ENCODE measurements around the gene C11orf58. TPM values are rescaled to one million over a fixed set of nuclear protein-coding genes. Genes with fewer than 3 reads are reported as not detected.

C11orf58 gene
- total RNA-seq, 2 donors from 2014 or later: 103 to 109 TPM

DNA sequence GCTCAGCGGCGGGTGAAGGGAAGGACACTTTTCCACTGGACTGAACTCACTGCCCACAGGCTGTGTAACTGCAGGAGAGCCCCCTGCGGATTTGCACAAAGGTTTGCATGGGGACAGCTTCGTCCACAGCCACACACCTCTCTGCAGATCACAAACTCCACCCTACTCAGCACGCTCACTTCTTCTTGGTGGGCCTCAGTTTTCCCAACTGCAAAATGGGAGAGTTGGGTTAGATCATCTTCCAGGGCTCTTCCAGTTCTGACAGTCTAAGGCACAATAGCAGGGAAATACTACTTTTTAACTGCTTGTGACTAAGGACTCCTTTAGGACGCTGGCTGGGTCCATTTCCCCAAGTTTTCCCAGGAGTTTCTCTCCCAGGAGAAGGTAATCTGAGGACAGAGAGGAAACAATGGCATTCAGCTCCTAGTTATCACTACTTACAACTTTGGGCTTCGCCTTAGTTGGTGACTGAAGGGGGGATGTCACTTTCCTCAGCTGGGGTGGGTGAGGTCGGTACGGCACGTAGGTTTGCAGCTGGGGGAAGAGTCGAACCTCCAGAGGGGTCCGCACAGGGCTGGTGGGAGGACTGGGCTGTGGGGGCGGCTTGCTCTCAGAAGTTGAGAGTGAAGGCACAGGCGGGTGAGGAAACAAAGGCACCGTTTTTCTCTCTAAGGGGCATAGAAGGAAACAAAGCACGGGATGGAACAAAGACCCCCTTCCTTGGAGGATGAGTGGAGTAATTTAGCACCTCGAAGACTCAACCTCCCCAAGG is 55.8 kb downstream of the C11orf58 start:
- H3K9me3 Mint-ChIP-seq: no peaks in the 10 kb centered on the region
- ATAC-seq (no peak), DNase-seq (ENCODE audit: low spot score) (no peak)
- H3K4me1 Mint-ChIP-seq (ENCODE audit: low read depth in 2 of 2): no peaks in the 10 kb centered on the region
- peaks cover 0 to 7% of the 10 kb centered on the region in 2 donors for H3K27me3 Mint-ChIP-seq
- H3K27ac Mint-ChIP-seq: no peak overlapping the region
- no peaks in the 10 kb centered on the region for H3K36me3 Mint-ChIP-seq
- no peak overlapping the region for H3K4me3 Mint-ChIP-seq

DNA sequence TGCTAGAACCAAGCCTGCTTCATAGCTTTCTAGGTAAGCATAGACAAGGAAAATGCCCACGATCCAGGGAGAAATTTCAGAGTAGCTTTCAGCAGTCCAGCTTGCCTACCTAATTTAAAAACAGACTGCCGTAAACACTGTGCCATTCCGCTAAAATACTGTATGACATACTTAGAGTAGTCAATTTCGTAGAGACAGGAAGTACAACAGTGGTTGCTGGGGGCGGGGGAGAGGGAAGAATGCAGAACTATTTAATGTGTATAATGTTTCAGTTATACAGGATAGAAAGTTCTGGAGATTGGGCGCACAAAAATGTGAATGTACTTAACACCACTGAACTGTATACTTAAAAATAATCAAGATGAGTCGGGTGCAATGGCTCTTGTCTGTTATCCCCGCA is 56.7 kb downstream of the C11orf58 start:
- Mint-ChIP-seq H3K4me3 (no peak overlapping the region), H3K27ac (no peak overlapping the region)

DNA sequence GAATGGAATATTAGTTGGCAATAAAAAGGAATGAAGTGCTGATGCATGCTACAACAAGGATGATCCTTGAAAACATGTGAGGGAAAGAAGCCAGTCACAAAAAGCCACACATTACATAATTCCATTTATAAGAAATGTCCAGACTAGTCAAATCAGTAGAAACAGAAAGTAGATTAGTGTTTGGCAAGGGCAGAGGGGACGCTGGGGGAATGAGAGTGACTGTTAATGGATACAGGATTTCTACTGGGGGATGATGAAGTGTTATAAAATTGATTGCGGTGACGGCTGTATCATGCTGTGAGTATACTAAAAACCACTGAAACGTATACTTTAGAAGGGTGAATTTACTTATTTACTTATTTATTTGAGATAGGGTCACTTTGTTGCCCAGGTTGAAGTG is 57.9 kb downstream of the C11orf58 start:
- H3K36me3 Mint-ChIP-seq: no peaks in the 10 kb centered on the region
- no peak overlapping the region for H3K27ac Mint-ChIP-seq
- H3K4me1 Mint-ChIP-seq (ENCODE audit: low read depth in 2 of 2): no peaks in the 10 kb centered on the region
- peaks cover 0 to 7% of the 10 kb centered on the region in 2 donors for H3K27me3 Mint-ChIP-seq
- no peaks in the 10 kb centered on the region for H3K9me3 Mint-ChIP-seq
- no peak for DNase-seq (ENCODE audit: low spot score)
- H3K4me3 Mint-ChIP-seq: no peak overlapping the region
- ATAC-seq: no peak

More for the DNA sequence above, 56.7 kb downstream of the C11orf58 start:
- H3K9me3 Mint-ChIP-seq: no peaks in the 10 kb centered on the region
- ATAC-seq: no peak
- H3K4me1 Mint-ChIP-seq (ENCODE audit: low read depth in 2 of 2): no peaks in the 10 kb centered on the region
- peaks cover 0 to 7% of the 10 kb centered on the region in 2 donors for H3K27me3 Mint-ChIP-seq
- no peaks in the 10 kb centered on the region for H3K36me3 Mint-ChIP-seq
- no peak for DNase-seq (ENCODE audit: low spot score)

DNA sequence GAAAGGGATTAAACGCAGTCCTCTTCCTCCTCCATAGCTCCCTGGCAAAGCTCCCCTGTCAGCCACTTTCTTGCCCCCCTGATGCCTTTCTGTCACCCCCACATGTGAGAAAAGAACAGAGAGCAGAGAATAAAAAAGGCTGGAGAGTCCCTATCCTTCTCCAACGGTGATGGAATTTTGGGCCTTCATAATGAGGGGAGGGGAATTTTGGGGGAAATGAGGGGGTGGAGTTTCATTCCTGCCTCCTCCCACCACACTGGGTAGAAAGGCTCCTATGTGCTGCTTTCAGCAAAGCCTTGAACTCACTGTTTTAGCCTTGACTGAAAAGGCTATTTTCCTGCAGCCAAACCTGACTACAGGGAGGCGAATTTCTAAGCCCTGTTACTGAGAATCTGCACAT is 59.3 kb downstream of the C11orf58 start:
- no peak for ATAC-seq
- Mint-ChIP-seq H3K4me1 (ENCODE audit: low read depth in 2 of 2) (no peaks in the 10 kb centered on the region), H3K27me3 (no peaks in the 10 kb centered on the region), H3K36me3 (no peaks in the 10 kb centered on the region), H3K4me3 (no peak overlapping the region), H3K9me3 (no peaks in the 10 kb centered on the region), H3K27ac (no peak overlapping the region)
- no peak for DNase-seq (ENCODE audit: low spot score)

DNA sequence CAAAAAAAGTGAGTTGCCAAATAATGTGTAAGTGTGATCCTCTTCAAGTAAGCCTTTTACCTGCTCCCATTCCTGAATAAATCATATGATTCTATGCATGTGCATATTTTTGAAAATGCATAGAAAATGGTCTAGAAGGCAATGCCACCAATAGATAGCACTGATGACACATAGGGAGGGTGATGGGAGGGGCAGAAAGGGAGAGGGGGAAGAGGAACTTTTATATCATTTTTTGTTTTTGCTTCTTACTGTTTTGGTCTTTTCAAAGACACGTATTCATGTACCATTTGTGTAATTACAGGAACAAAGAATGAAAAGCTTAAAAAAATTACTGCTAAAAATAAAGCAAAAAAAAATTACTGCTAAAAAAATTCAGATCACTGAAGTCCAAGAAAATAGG is 60.8 kb downstream of the C11orf58 start:
- no peak for DNase-seq (ENCODE audit: low spot score)
- Mint-ChIP-seq H3K27ac (no peak overlapping the region), H3K36me3 (no peaks in the 10 kb centered on the region), H3K4me1 (ENCODE audit: low read depth in 2 of 2) (no peaks in the 10 kb centered on the region), H3K27me3 (peaks cover 0 to 4% of the 10 kb centered on the region in 2 donors), H3K4me3 (no peak overlapping the region), H3K9me3 (no peaks in the 10 kb centered on the region)
- no peak for ATAC-seq

DNA sequence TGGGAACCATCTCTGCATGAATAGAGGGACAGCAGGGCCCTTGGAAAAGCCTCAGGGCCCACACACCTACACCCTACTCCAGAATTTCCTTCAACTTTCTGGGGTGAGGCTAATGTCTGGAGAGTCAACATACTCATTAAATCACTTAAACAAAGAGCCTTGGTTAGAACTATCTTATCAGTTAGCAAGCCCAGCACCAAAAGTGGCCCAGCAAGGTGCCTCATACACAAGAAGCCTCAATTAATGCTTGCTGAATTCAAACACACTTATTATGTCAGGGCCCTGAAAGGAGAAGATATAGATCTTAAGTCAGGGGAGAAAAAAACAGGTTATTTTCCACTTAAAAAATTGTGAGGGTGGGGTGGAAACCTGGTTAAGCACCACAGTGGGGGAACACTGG is 61.4 kb downstream of the C11orf58 start:
- Mint-ChIP-seq H3K9me3 (no peaks in the 10 kb centered on the region), H3K27ac (no peak overlapping the region), H3K27me3 (peaks cover 0 to 4% of the 10 kb centered on the region in 2 donors), H3K36me3 (no peaks in the 10 kb centered on the region), H3K4me3 (no peak overlapping the region), H3K4me1 (ENCODE audit: low read depth in 2 of 2) (no peaks in the 10 kb centered on the region)
- DNase-seq (ENCODE audit: low spot score) (no peak), ATAC-seq (no peak)

DNA sequence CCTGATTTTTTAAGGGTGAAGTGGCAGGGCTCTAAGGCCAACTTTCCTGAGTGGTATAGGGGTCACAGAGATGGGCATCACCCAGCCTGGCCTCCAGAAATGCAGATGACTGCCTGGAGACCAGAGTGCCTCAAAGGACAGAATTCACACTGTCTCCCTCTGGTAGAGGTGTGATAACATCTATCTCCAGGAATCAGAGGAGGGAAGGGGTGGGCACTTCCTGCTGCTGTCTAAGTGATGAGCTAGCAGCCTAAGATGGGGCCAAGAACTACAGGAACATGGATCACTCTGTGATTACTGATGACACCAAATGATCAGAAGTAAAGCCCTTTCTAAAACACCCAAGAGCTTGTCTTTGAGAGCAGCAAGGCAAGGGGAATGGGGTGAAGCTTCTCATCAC is 61.9 kb downstream of the C11orf58 start:
- no peak for DNase-seq (ENCODE audit: low spot score)
- Mint-ChIP-seq H3K9me3 (no peaks in the 10 kb centered on the region), H3K27me3 (peaks cover 0 to 4% of the 10 kb centered on the region in 2 donors), H3K4me3 (no peak overlapping the region), H3K4me1 (ENCODE audit: low read depth in 2 of 2) (no peaks in the 10 kb centered on the region), H3K36me3 (no peaks in the 10 kb centered on the region), H3K27ac (no peak overlapping the region)
- no peak for ATAC-seq

DNA sequence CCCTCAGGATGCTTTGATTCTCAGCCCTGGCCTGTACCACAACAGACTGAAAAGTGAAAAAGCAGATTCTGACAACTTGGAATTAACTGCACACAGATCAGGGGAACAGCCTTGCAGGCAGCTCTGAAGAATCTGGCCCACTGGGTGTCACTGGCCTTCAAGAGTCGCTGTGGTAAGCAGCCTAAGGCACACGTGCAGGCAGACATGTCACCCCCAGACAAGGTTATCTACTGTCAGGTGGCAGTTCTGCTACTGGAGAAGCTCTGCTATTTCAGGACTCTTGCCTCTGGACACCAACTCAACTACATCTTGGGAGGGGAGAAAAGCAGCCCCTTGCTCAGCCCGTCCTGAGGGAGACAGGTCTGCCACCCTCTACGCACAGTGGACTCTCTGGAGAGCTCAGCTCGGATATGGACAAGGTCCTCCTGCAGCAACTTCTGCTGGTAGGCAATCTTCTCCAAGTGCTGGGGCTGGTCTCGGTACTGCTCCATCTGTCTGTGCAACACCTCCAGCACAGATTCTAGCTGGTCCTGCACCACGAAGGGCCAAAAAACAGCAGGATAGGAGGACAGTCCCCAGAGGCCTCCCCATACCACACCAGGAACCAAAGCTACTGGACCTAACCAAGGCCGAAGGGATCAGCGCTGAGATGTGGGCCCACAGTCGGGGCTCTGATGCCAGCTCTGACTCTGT is 63.0 kb downstream of the C11orf58 start:
- Mint-ChIP-seq H3K27me3 (peaks cover 0 to 4% of the 10 kb centered on the region in 2 donors), H3K9me3 (no peaks in the 10 kb centered on the region), H3K36me3 (no peaks in the 10 kb centered on the region), H3K4me3 (no peak overlapping the region), H3K4me1 (ENCODE audit: low read depth in 2 of 2) (no peaks in the 10 kb centered on the region), H3K27ac (no peak overlapping the region)
- DNase-seq (ENCODE audit: low spot score): no peak
- no peak for ATAC-seq

DNA sequence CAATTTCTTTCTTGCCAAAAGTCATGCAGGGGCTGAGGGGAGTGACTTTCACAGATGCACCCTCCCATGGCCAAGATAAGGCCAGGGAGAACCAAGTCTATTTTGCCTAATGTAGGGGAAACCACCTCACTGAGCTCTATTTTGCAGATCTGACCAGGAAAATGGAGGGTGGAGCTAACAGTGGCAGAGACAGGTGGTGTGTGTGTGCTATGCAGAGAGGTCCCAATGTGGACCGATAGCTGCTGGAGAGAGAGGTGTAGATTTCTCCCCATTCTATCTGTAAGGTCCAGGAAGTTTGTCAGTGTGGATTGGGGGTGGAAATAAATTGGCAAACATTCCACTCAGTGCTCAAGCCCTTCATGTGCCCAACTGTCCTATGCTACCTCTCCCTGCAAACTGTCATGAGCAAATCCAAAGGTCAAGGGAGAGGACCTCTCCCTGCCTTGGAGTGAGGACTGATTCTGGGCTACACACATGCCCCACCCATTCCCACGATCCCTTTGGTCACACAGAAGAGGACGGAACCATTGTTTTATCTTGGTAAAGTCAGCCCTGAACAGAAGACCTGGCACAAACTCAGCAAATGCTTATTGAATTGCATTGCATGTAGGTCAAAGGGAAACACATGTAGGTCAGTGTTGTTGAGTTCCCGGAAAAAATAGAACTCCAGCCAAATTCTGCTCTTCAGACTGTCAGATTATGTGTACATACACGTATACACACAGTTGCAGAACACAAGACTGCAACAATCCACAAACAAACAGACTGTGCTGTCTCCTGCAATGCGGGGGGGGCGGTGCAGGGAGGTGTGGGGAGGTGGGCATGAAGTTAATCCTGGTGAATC is 65.9 kb downstream of the C11orf58 start:
- Mint-ChIP-seq H3K4me3 (no peak overlapping the region), H3K4me1 (ENCODE audit: low read depth in 2 of 2) (no peaks in the 10 kb centered on the region), H3K9me3 (no peaks in the 10 kb centered on the region), H3K27me3 (peaks cover 0 to 6% of the 10 kb centered on the region in 2 donors), H3K36me3 (no peaks in the 10 kb centered on the region), H3K27ac (no peak overlapping the region)
- no peak for ATAC-seq
- no peak for DNase-seq (ENCODE audit: low spot score)

DNA sequence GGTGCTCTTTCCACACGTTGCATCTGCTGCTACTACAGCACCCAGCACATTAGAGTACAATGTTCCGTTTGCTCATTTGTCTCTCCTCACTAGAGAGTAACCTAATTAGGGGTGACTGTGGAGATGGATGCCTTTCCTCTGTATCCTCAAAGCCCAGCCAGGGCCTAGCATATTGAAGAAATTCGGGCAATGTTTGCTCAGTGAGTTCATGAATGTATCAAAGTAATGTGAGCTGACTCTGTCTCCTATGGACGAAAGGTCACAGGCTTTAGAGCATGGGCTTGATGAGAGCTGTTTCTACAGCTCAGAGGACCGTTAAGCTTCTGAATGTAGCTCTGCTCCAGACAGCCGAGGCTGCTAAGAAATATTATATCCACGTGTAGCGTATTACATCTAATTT is 67.5 kb downstream of the C11orf58 start:
- Mint-ChIP-seq H3K36me3 (no peaks in the 10 kb centered on the region), H3K4me3 (no peak overlapping the region), H3K27ac (no peak overlapping the region), H3K9me3 (no peaks in the 10 kb centered on the region), H3K27me3 (peaks cover 0 to 6% of the 10 kb centered on the region in 2 donors), H3K4me1 (ENCODE audit: low read depth in 2 of 2) (no peaks in the 10 kb centered on the region)
- DNase-seq (ENCODE audit: low spot score) (no peak), ATAC-seq (no peak)

DNA sequence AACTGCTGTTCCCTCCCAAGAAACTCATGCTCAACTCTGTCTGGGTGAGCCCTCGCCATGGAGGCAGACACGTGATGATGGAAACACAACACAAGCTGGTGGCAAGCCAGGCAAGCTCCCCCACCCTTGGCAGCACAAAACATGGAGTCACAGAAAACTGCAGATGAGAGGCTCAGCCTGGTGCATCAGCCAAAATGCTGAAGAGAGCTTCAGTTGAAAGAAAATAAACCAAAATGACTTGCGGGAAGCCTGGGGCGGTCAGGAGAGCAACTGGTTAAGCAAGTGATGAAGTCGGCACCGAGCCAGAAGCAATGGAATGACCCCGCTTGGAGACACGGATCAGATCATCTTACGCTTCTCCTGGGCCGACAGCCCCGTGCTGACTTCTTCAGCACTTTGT is 68.3 kb downstream of the C11orf58 start:
- Mint-ChIP-seq H3K9me3 (no peaks in the 10 kb centered on the region), H3K27me3 (peaks cover 0 to 6% of the 10 kb centered on the region in 2 donors), H3K4me1 (ENCODE audit: low read depth in 2 of 2) (no peaks in the 10 kb centered on the region), H3K27ac (no peak overlapping the region), H3K36me3 (no peaks in the 10 kb centered on the region), H3K4me3 (no peak overlapping the region)
- no peak for DNase-seq (ENCODE audit: low spot score)
- no peak for ATAC-seq

DNA sequence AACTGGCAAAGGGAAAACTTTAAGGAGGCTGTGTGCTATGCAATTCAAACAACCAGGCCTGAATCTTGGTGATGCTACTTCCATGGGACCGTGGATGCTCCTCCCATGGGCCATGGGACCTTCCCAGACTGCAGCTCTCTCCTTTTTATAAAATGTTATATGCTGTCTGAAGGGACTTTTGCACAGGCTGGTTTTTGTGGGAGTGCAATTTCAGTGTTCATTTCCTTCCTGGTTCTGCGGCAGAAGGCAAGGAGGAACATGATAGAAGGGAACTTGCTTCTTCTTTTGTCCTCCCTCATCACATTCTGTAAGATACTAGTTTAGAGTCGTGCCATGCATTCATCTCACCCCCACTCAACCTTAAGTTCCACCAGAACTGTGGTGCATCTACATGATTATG is 68.9 kb downstream of the C11orf58 start:
- no peak overlapping the region for H3K27ac Mint-ChIP-seq
- H3K9me3 Mint-ChIP-seq: no peaks in the 10 kb centered on the region
- ATAC-seq (no peak), DNase-seq (ENCODE audit: low spot score) (no peak)
- no peaks in the 10 kb centered on the region for H3K4me1 Mint-ChIP-seq (ENCODE audit: low read depth in 2 of 2)
- H3K4me3 Mint-ChIP-seq: no peak overlapping the region
- no peaks in the 10 kb centered on the region for H3K36me3 Mint-ChIP-seq
- H3K27me3 Mint-ChIP-seq: peaks cover 0 to 6% of the 10 kb centered on the region in 2 donors
